Gastroesophageal sphincter (tissue), 4 donors: ENCODE results near the gene POP4. TPM values are rescaled to one million over a fixed set of nuclear protein-coding genes. Genes with fewer than 3 reads are reported as not detected.

Source experiments
- ATAC-seq: fragments of 150-250 bp; one replicate; pipeline ENCODE4 v1.9.1; 2016; ENCODE audit warnings: mild to moderate bottlenecking, moderate library complexity
- H3K27ac ChIP-seq, 4 donors: fragments of 200-600 bp; sonication (generic) in 3 of 4; 1 replicate in 3 of 4; 2 replicates in 1 of 4; pipeline ENCODE4 v1.5.1; 2016 to 2019
- H3K27me3 ChIP-seq: fragments of 200-600 bp; sonication (generic); one replicate; pipeline ENCODE4 v1.5.1; 2019
- H3K36me3 ChIP-seq, 2 donors: fragments of 200-600 bp; sonication (generic); one replicate each; pipeline ENCODE4 v1.5.1; 2019; ENCODE audit warnings: control low read depth in 1 of 2
- H3K4me1 ChIP-seq, 3 donors: fragments of 200-600 bp; sonication (generic); 1 replicate in 2 of 3; 2 replicates in 1 of 3; pipeline ENCODE4 v1.5.1; 2016 to 2019; ENCODE audit warnings: control low read depth in 2 of 3
- H3K4me3 ChIP-seq, 2 donors: fragments of 200-600 bp; sonication (generic); one replicate each; pipeline ENCODE4 v1.5.1; 2019; ENCODE audit warnings: mild to moderate bottlenecking in 1 of 2, moderate library complexity in 1 of 2
- H3K9me3 ChIP-seq, 3 donors: fragments of 200-600 bp; sonication (generic); one replicate each; pipeline ENCODE4 v1.5.1; 2017 to 2019; ENCODE audit warnings: control low read depth in 2 of 3
- EP300 ChIP-seq: sonication (generic); formaldehyde crosslinking; IDR thresholded peaks from one replicate; pipeline ENCODE4 v1.6.1; 2017; ENCODE audit warnings: antibody characterized with exemption, mild to moderate bottlenecking
- POLR2A ChIP-seq, 2 donors: fragments of 450-650 bp; IDR thresholded peaks; one replicate each; pipeline ENCODE4 v1.6.1; 2017; ENCODE audit warnings: antibody characterized with exemption in 2 of 2, mild to moderate bottlenecking in 2 of 2, moderate library complexity in 1 of 2
- POLR2AphosphoS5 ChIP-seq: sonication (generic); formaldehyde crosslinking; IDR thresholded peaks from one replicate; pipeline ENCODE4 v1.6.1; 2017; ENCODE audit warnings: antibody characterized with exemption
- WGBS, 2 donors: methylation state at CpG; one replicate each; pipeline ENCODE4 v1.1.5; 2018; ENCODE audit warnings: low coverage in 1 of 2; 5-methylcytosine and 5-hydroxymethylcytosine counted together
- total RNA-seq, 4 donors: library from RNA; depleted of rRNA; stranded (reverse); fragments of >200 nt; gene quantifications; one replicate each; pipeline ENCODE4 v1.1.0, GENCODE V29; 2016
- TF ChIP-seq, protein P1 (sequence below), 4 experiments: fragments of 200-600 bp in 2 of 4; fragments of 450-650 bp in 2 of 4; sonication (generic) in 1 of 4; IDR thresholded peaks; one replicate each; pipeline ENCODE4 v1.5.1; 2017 to 2019; ENCODE audit warnings: antibody characterized with exemption in 4 of 4, mild to moderate bottlenecking in 2 of 4, moderate library complexity in 2 of 4

The POP4 gene
- total RNA-seq, 4 donors from 2014 or later, result 41.4 to 79.7 (median 61.7) TPM

DNA sequence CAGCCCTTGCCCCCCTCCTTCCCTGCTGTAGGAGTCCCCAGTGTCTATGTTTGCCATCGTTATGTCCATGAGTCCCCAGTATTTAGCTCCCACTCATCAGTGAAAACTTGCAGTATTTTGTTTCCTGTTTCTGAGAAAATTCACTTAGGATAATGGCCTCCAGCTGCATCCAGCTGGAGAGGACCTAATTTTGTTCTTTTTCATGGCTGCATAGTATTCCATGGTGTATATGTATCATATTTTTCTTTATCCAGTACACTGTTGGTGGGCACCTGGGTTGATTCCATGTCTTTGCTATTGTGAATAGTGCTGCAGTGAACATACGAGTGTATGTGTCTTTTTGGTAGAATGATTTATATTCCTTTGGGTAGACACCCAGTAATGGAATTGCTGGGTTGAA, 18.0 kb upstream of the POP4 start:
- no peak for TF ChIP-seq POLR2A (IDR thresholded peaks at IDR 0.05)
- no peak for TF ChIP-seq POLR2AphosphoS5
- TF ChIP-seq, protein P1, sequence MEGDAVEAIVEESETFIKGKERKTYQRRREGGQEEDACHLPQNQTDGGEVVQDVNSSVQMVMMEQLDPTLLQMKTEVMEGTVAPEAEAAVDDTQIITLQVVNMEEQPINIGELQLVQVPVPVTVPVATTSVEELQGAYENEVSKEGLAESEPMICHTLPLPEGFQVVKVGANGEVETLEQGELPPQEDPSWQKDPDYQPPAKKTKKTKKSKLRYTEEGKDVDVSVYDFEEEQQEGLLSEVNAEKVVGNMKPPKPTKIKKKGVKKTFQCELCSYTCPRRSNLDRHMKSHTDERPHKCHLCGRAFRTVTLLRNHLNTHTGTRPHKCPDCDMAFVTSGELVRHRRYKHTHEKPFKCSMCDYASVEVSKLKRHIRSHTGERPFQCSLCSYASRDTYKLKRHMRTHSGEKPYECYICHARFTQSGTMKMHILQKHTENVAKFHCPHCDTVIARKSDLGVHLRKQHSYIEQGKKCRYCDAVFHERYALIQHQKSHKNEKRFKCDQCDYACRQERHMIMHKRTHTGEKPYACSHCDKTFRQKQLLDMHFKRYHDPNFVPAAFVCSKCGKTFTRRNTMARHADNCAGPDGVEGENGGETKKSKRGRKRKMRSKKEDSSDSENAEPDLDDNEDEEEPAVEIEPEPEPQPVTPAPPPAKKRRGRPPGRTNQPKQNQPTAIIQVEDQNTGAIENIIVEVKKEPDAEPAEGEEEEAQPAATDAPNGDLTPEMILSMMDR (IDR thresholded peaks at IDR 0.05), result no peak
- TF ChIP-seq EP300, result no peak
- Histone ChIP-seq H3K27ac (no peak overlapping the region), H3K4me1 (no peaks in the 10 kb centered on the region), H3K9me3 (peaks cover 0 to 12% (median 0%) of the 10 kb centered on the region in 3 donors), H3K36me3 (no peaks in the 10 kb centered on the region), H3K27me3 (peaks cover 59% of the 10 kb centered on the region), H3K4me3 (no peak overlapping the region)
- 90 to 91% methylated on average over 2 of the region's 2 CpGs for WGBS, 2 donors
- ATAC-seq, result no peak

DNA sequence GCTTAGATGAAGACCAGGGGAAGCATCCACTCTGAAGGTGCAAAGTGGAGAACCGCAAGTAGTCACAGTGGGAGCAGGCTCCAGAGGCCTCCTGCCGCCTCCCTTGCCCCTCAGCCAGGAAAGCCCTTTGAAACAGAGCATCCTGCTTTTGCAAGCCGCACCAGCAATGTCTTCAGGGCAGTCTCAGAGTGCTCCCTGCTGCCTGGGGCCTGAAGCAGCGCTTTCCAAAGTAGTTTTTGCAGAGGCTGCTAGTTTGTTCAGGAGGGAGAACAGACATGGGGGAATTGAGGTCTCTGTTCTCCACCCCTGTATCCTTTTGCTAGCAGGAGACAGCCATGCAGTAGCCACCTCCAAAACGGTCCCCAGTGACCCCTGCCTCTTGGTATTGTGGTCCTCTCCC, 15.8 kb upstream of the POP4 start:
- ATAC-seq, result no peak
- TF ChIP-seq EP300 (no peak), POLR2AphosphoS5 (no peak), POLR2A (IDR thresholded peaks at IDR 0.05) (no peak)
- TF ChIP-seq, protein P1 (IDR thresholded peaks at IDR 0.05), result no peak
- H3K36me3 ChIP-seq, result no peaks in the 10 kb centered on the region
- H3K4me1 ChIP-seq, result no peaks in the 10 kb centered on the region
- no peak overlapping the region for H3K27ac ChIP-seq
- no peak overlapping the region for H3K4me3 ChIP-seq
- WGBS, 2 donors, result 28% methylated on average over 2 of the region's 5 CpGs; no CpG with 5 or more reads in 1 of the 2 donors
- H3K27me3 ChIP-seq, result peaks cover 75% of the 10 kb centered on the region
- H3K9me3 ChIP-seq, result peaks cover 0 to 2% (median 0%) of the 10 kb centered on the region in 3 donors

DNA sequence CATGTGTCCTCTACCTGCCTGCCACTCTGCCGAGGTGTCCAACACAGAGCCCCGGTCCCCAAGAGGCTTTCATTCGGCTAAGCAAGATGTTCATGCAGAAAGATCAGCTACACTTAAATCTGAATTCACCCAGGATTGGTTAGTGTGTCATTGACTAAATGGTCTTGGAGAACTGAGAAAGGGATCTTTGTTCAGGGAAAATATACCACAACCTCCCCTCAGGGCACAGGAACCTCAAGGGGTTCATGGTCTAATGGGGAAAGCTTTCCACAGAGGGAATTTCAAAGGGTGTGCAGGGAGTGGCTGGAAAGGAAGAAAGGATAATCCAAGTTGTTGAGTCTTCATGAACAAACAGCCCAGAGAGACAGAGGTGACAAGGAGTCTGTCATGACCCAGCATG, 14.4 kb upstream of the POP4 start:
- Histone ChIP-seq H3K27ac (no peak overlapping the region), H3K27me3 (peaks cover 89% of the 10 kb centered on the region), H3K36me3 (no peaks in the 10 kb centered on the region), H3K9me3 (no peaks in the 10 kb centered on the region), H3K4me3 (no peak overlapping the region), H3K4me1 (no peaks in the 10 kb centered on the region)
- ATAC-seq, result no peak
- no CpG with 5 or more reads among the region's 3 CpGs for WGBS, 2 donors
- TF ChIP-seq, protein P1 (IDR thresholded peaks at IDR 0.05), result no peak
- TF ChIP-seq EP300 (no peak), POLR2A (IDR thresholded peaks at IDR 0.05) (no peak), POLR2AphosphoS5 (no peak)

DNA sequence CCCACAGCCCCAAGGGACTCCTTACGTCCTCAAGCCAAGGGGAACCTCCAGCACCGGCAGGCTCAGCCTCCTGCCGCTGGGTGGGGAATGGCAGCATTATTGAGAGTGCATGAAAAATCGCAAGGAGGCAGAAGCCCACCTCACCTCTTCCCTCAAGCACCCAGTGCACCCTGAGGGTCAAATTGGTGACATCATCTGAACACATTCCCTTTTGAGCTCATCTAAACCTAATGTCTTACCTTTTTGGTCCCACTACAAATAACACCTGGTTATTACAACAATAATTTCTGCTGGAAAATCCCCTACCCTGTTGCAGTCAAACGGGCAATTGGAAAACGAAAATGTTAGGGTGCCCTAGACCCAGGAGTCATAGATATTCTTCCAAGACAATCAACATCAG, 12.2 kb upstream of the POP4 start:
- TF ChIP-seq, protein P1 (IDR thresholded peaks at IDR 0.05), result no peak
- TF ChIP-seq POLR2AphosphoS5 (no peak), POLR2A (IDR thresholded peaks at IDR 0.05) (no peak), EP300 (no peak)
- no peaks in the 10 kb centered on the region for H3K9me3 ChIP-seq
- H3K27me3 ChIP-seq, result peaks cover 88% of the 10 kb centered on the region
- 61 to 80% methylated on average over 3 to 5 of the region's 6 CpGs for WGBS, 2 donors
- no peak for ATAC-seq
- no peaks in the 10 kb centered on the region for H3K36me3 ChIP-seq
- no peak overlapping the region for H3K4me3 ChIP-seq
- no peaks in the 10 kb centered on the region for H3K4me1 ChIP-seq
- H3K27ac ChIP-seq, result no peak overlapping the region

DNA sequence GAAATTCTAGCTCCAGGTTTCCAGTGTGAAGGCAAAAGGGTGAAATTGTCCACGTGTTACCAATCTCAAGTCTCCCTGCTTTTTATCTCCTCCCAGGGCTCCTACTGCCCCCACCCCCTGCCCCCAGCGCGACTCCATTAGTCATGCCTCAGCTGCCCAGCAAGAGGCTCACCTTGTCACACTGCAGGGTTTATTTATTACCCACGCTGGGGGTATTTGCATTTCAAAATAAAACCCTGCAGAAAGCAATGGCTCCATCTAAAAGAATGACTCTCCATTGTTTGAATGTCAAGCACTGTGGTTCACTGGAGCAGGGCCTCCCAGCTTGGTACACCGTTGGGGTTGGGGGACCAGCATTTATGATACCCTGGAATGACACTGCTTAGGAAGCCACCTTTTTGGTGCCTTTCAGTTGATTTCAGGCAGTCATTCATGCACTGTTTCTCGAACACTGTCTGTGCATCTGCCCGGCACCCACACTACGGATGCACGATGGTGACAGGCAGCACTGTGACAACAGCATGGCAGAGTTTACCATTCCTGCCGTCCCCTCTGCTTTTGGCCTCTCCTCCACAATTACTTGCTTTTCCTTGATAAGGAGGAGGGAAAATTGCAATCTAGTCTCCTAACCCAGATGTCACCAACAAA, 9.9 kb upstream of the POP4 start:
- H3K36me3 ChIP-seq, result no peaks in the 10 kb centered on the region
- no peak overlapping the region for H3K27ac ChIP-seq
- H3K9me3 ChIP-seq, result no peaks in the 10 kb centered on the region
- no peak for ATAC-seq
- H3K27me3 ChIP-seq, result peaks cover 77% of the 10 kb centered on the region
- no peak for TF ChIP-seq POLR2AphosphoS5
- no peak for TF ChIP-seq POLR2A (IDR thresholded peaks at IDR 0.05)
- TF ChIP-seq, protein P1 (IDR thresholded peaks at IDR 0.05), result no peak
- TF ChIP-seq EP300, result no peak
- no peaks in the 10 kb centered on the region for H3K4me1 ChIP-seq
- 14 to 41% methylated on average over 2 to 5 of the region's 10 CpGs for WGBS, 2 donors
- H3K4me3 ChIP-seq, result no peak overlapping the region
